K562 (cell line): ENCODE data around the gene ZNF709. TPM values are rescaled to one million over a fixed set of nuclear protein-coding genes. Genes with fewer than 3 reads are reported as not detected.
"Not testable (repeated sequence)": the region's sequence is repeated elsewhere in the genome, so short reads cannot be mapped to it uniquely, and the experiment has no call there.

Source experiments
- ATAC-seq: fragments of 200-7000 bp; cut with Tn5 transposase; 3 replicates; pipeline ENCODE4 v1.9.1; 2020; ENCODE audit warnings: moderate library complexity
- BruUV-seq: library from RNA; stranded (reverse); fragments of 400-500 nt; replicated peaks from 2 replicates; lab custom pipeline; 2021; lab: Mats Ljungman, UMichigan
- CTCF ChIA-PET: fragments of 300-600 bp; formaldehyde crosslinking; extraction: SDS; loops from one replicate; lab custom pipeline; 2021; ENCODE audit warnings: low intra/inter-chr PET ratio; lab: Yijun Ruan, JAX
- POLR2A ChIA-PET: fragments of 300-600, 350-650 bp; sonication (Branson Sonifier 250); formaldehyde crosslinking; extraction: SDS; loops from one replicate; lab custom pipeline; 2021; ENCODE audit warnings: antibody characterized with exemption, inconsistent platforms; lab: Yijun Ruan, JAX
- DNase-seq, 4 experiments: peaks; one replicate each; pipeline versions ENCODE4 v3.0.0 to v3.0.0-alpha.2; 2011 to 2018; ENCODE audit warnings: low spot score in 3 of 4, mixed read lengths in 3 of 4; ENCODE audit errors: extremely low read depth in 1 of 4
- FAIRE-seq: peaks from 2 replicates; lab custom pipeline; 2011; peaks lifted over from hg19 to GRCh38; lab: Jason Lieb, UNC
- H2AFZ ChIP-seq: 2 replicates; pipeline ENCODE4 v1.6.0; 2011; ENCODE audit warnings: low read depth, low read length, control low read depth, inconsistent platforms
- H3K27ac ChIP-seq: fragments of 200-600 bp; 3 replicates; pipeline ENCODE4 v1.8.0; 2011; ENCODE audit warnings: low read depth, mild to moderate bottlenecking, control low read depth, inconsistent platforms, low read length, moderate library complexity, mixed read lengths; ENCODE audit errors: extremely low read depth
- H3K27me3 ChIP-seq, 2 experiments: fragments of 300-600 bp in 1 of 2; 2 replicates in 1 of 2; 3 replicates in 1 of 2; pipeline versions ENCODE4 v1.6.0 to v1.8.0; 2011; ENCODE audit warnings: inconsistent platforms in 2 of 2, low read length in 2 of 2, mild to moderate bottlenecking in 1 of 2, mixed read lengths in 1 of 2, moderate library complexity in 1 of 2; ENCODE audit not compliant: control insufficient read depth in 2 of 2, insufficient read depth in 2 of 2
- H3K36me3 ChIP-seq: fragments of 300-600 bp; 3 replicates; pipeline ENCODE4 v1.8.0; 2011; ENCODE audit warnings: mild to moderate bottlenecking, low read length, inconsistent platforms; ENCODE audit not compliant: control insufficient read depth, insufficient read depth
- H3K4me1 ChIP-seq, 2 experiments: fragments of 200-600 bp in 1 of 2; replicated peaks in 1 of 2; 2 replicates in 1 of 2; 3 replicates in 1 of 2; pipeline versions ENCODE4 v1.5.1 to v1.8.0; 2011; ENCODE audit warnings: inconsistent platforms in 2 of 2, low read length in 2 of 2, mild to moderate bottlenecking in 1 of 2, mixed read lengths in 1 of 2, moderate library complexity in 1 of 2; ENCODE audit not compliant: control insufficient read depth in 2 of 2, insufficient read depth in 2 of 2
- H3K4me2 ChIP-seq: 2 replicates; pipeline ENCODE4 v1.6.1; 2011; ENCODE audit warnings: low read length, control low read depth, inconsistent platforms, mixed read lengths; ENCODE audit not compliant: insufficient read depth
- H3K4me3 ChIP-seq: fragments of 200-600 bp; sonication (generic), shearing (Covaris generic); 2 replicates; pipeline ENCODE4 v1.5.1; 2016; ENCODE audit warnings: control low read depth, inconsistent platforms
- H3K79me2 ChIP-seq: fragments of 200-600 bp; 3 replicates; pipeline ENCODE4 v1.8.0; 2011; ENCODE audit warnings: low read length, inconsistent platforms; ENCODE audit not compliant: control insufficient read depth, insufficient read depth
- H3K9ac ChIP-seq, 2 experiments: 2 replicates each; pipeline versions ENCODE4 v1.6.0 to v1.6.1; 2011; ENCODE audit warnings: low read depth in 2 of 2, low read length in 2 of 2, control low read depth in 1 of 2, inconsistent platforms in 1 of 2, mild to moderate bottlenecking in 1 of 2, mixed read lengths in 1 of 2; ENCODE audit not compliant: insufficient read depth in 1 of 2
- H3K9me1 ChIP-seq: one replicate; pipeline ENCODE4 v1.6.0; 2011; ENCODE audit warnings: inconsistent platforms, mild to moderate bottlenecking, low read length, moderate library complexity; ENCODE audit not compliant: control insufficient read depth, insufficient read depth
- H3K9me3 ChIP-seq: replicated peaks from 2 replicates; pipeline ENCODE4 v1.5.1; 2011; ENCODE audit warnings: low read depth, low read length, inconsistent platforms; ENCODE audit not compliant: control insufficient read depth, insufficient read depth
- H4K20me1 ChIP-seq: replicated peaks from 2 replicates; pipeline ENCODE4 v1.6.1; 2011; ENCODE audit warnings: low read length, inconsistent platforms, mixed read lengths; ENCODE audit not compliant: control insufficient read depth, insufficient read depth
- KDM5B ChIP-seq: fragments of 200-600 bp; sonication (generic); IDR thresholded peaks from 2 replicates; pipeline ENCODE4 v1.6.1; 2012; ENCODE audit warnings: low read depth, mild to moderate bottlenecking, moderate library complexity, low read length, control low read depth, inconsistent platforms; ENCODE audit not compliant: insufficient replicate concordance
- RBBP5 ChIP-seq: fragments of 200-600 bp; sonication (generic); IDR thresholded peaks from 2 replicates; pipeline ENCODE4 v1.6.1; 2012; ENCODE audit warnings: borderline replicate concordance, mild to moderate bottlenecking, low read length, control low read depth, inconsistent platforms; ENCODE audit not compliant: insufficient read depth, poor library complexity, severe bottlenecking
- TRIM28 ChIP-seq: fragments of 450-650 bp; IDR thresholded peaks from 2 replicates; pipeline ENCODE4 v1.6.1; 2017
- ZNF75A ChIP-seq: fragments of 450-650 bp; formaldehyde crosslinking; IDR thresholded peaks from 2 replicates; pipeline ENCODE4 v1.4.0; 2020; ENCODE audit warnings: mild to moderate bottlenecking
- WGBS: fragments of 100-300 bp; shearing (Covaris generic); methylation state at CpG from one replicate; pipeline ENCODE4 v1.1.6; 2016; ENCODE audit warnings: low coverage, mixed read lengths; ENCODE audit not compliant: insufficient coverage; ENCODE audit errors: missing lambda C conversion rate; 5-methylcytosine and 5-hydroxymethylcytosine counted together
- in situ Hi-C: fragments of 300-500 bp; cut with MboI; formaldehyde crosslinking; loops from 4 replicates; pipeline ENCODE4 v1.15.0; 2018; ENCODE audit warnings: inconsistent platforms, mixed read lengths
- intact Hi-C: fragments of 100-400 bp; cut with micrococcal nuclease; formaldehyde crosslinking; loops from 2 replicates; pipeline ENCODE4 v1.14.2; 2022
- polyA plus RNA-seq, 8 experiments: library from polyadenylated mRNA; depleted of rRNA in 4 of 8; stranded (reverse) in 5 of 8; unstranded in 3 of 8; fragments of >200 nt; fragmentation: Nextera tagmentation in 2 of 8; fragmentation: Illumina TruSeq in 1 of 8; extraction: Ambion mirVana in 2 of 8; extraction: Trizol in 1 of 8; gene quantifications; 2 replicates each; pipeline versions ENCODE4 v1.2.1 to v1.2.3, GENCODE V29; 2011 to 2014; ENCODE audit warnings: inconsistent platforms in 1 of 8, missing spikeins in 1 of 8
- total RNA-seq, 7 experiments: library from RNA; depleted of rRNA in 6 of 7; stranded (reverse); fragments of >200 nt in 6 of 7; fragmentation: Illumina TruSeq in 2 of 7; extraction: Trizol in 2 of 7; gene quantifications; 2 replicates each; pipeline versions ENCODE4 v1.2.1 to v1.2.3, GENCODE V29; 2011 to 2021; ENCODE audit warnings: low replicate concordance in 1 of 7

Gene ZNF709
- total and polyA plus RNA-seq, 9 of the 15 experiments (the other 6 are each of a cell fraction or from before 2014, with no cell fraction given): 0.07 to 0.69 (median 0.18) TPM

DNA sequence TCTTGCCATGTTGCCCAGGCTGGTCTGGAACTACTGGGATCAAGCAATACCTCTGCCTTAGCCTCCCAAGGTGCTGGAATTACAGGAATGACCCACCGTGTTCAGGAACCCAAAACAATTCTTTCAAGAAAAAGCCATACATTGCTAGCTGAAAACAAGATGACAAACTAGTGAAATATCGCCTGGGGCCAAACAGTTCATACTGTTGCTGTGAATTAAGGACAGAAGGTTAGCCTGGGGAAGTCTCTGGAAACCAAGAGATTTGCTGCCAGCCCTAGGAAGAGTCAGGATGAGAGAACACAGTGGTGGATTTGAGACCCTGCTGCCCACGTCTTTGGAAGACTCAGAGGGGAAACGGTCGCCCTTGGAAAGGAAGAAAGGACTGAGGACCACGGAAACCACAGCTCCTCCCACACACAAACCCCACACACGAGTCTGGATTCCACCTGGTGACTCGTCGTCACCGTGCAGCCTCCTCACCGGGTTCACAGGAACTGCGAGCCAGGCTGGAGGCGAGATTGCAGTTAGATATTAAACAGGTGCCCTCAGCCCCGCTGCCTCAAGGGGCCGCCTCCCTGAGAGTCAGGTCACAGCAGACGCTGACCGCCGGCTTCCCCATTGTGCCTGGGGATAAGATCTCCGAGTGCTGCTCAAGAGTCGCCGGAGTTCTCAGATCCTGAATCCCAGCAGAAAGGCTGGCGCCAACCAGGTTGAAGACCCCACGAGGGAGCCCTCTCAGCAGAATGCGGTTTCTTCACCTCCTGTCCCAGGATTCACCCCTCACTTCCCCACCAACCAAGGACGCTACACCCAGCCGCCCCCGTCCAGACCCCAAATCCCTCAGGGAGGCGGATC lies 44.7 kb downstream of the ZNF709 start:
- H4K20me1 ChIP-seq, intact Hi-C loops, H3K36me3 ChIP-seq, CTCF ChIA-PET, BruUV-seq, H3K9me1 ChIP-seq, H3K27me3 ChIP-seq, H3K4me1 ChIP-seq, H3K9me3 ChIP-seq, H3K79me2 ChIP-seq: not testable (repeated sequence)
- TF ChIP-seq KDM5B (peak; percentile 14), RBBP5 (peak; percentile 62)
- ATAC-seq: peak; percentile 67
- peak overlapping the region; percentile 58 to 98 for H3K9ac ChIP-seq
- POLR2A ChIA-PET: interaction anchor here (0.6 to 1.8 kb wide), 3 partner anchors 11 to 171 kb away, joined by 4 to 6 read pairs (median 4); no protein-coding TSS in a partner anchor
- peak in 1 of 4 experiments; percentile 43 for DNase-seq
- WGBS: 0% methylated on average over 4 of the region's 28 CpGs
- peak overlapping the region; percentile 94 for H2AFZ ChIP-seq
- peak; percentile 51 for FAIRE-seq
- peak overlapping the region; percentile 88 for H3K4me2 ChIP-seq
- peak overlapping the region; percentile 77; the same call in 1 of the 3 replicates for H3K27ac ChIP-seq
- H3K4me3 ChIP-seq: peak overlapping the region; percentile 59
- in situ Hi-C loops: loop anchor here (5.0 kb wide), 1 partner anchor 38 kb away; the partner anchor contains the start of gene ZNF799

DNA sequence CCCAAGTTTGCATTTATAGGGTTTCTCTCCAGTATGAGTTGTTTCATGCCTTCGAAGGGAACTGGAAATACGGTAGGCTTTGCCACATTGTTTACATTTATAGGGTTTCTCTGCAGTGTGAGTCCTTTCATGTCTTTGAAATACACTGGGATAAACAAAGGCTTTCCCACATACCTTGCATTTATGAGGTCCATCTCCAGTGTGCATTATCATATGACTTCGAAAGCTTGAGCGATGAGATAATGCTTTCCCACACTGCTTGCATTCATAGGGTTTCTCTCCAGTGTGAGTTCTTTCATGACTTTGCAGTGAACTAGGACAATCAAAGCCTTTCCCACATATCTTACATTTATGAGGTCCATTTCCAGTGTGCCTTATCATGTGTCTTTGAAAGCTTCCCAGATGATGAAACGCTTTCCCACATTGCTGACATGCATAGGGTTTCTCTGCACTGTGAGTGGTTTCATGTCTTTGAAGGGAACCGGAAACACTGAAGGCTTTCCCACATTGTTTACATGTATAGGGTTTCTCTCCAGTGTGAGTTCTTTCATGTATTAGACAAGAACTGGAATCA lies 53.8 kb downstream of the ZNF709 start:
- TF ChIP-seq ZNF75A (CRISPR knock-in tag) (peak; percentile 93), TRIM28 (peak; percentile 67; the same call in 1 of the 2 replicates)
- TF ChIP-seq, all 486 proteins: peak for 2; not testable (repeated sequence) for 484
- H3K4me3 ChIP-seq, H3K9me1 ChIP-seq, H3K9ac ChIP-seq, H2AFZ ChIP-seq, ATAC-seq, BruUV-seq, CTCF ChIA-PET, intact Hi-C loops, H3K4me1 ChIP-seq, H3K79me2 ChIP-seq, in situ Hi-C loops, DNase-seq, H4K20me1 ChIP-seq, H3K4me2 ChIP-seq, H3K9me3 ChIP-seq, H3K36me3 ChIP-seq, H3K27me3 ChIP-seq, FAIRE-seq, POLR2A ChIA-PET, H3K27ac ChIP-seq: not testable (repeated sequence)
- WGBS: 69% methylated on average over 6 of the region's 6 CpGs
